ENCODE measurements around the gene CASR.

DNA sequence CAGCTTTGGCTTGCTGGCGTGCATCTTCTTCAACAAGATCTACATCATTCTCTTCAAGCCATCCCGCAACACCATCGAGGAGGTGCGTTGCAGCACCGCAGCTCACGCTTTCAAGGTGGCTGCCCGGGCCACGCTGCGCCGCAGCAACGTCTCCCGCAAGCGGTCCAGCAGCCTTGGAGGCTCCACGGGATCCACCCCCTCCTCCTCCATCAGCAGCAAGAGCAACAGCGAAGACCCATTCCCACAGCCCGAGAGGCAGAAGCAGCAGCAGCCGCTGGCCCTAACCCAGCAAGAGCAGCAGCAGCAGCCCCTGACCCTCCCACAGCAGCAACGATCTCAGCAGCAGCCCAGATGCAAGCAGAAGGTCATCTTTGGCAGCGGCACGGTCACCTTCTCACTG is 101.0 kb downstream of the CASR start:
- TF ChIP-seq, protein P1, sequence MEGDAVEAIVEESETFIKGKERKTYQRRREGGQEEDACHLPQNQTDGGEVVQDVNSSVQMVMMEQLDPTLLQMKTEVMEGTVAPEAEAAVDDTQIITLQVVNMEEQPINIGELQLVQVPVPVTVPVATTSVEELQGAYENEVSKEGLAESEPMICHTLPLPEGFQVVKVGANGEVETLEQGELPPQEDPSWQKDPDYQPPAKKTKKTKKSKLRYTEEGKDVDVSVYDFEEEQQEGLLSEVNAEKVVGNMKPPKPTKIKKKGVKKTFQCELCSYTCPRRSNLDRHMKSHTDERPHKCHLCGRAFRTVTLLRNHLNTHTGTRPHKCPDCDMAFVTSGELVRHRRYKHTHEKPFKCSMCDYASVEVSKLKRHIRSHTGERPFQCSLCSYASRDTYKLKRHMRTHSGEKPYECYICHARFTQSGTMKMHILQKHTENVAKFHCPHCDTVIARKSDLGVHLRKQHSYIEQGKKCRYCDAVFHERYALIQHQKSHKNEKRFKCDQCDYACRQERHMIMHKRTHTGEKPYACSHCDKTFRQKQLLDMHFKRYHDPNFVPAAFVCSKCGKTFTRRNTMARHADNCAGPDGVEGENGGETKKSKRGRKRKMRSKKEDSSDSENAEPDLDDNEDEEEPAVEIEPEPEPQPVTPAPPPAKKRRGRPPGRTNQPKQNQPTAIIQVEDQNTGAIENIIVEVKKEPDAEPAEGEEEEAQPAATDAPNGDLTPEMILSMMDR (IDR thresholded peaks at IDR 0.05): no peak
- TF ChIP-seq POLR2AphosphoS5 (IDR thresholded peaks at IDR 0.05): no peak

Measured in gastroesophageal sphincter (tissue), 3 donors.